ENCODE measurements around the gene FCRLA.
"Not testable (repeated sequence)": the region's sequence is repeated elsewhere in the genome, so short reads cannot be mapped to it uniquely, and the experiment has no call there.

The FCRLA gene

GRCh38 chr1:161725258-161725907, 18.4 kb downstream of the FCRLA start:
- H3K27me3 ChIP-seq (ENCODE audit: control insufficient read depth in 1 of 2, insufficient read depth in 2 of 2, low read length in 2 of 2); H3K9me3 ChIP-seq (ENCODE audit: control insufficient read depth in 2 of 2, low read length in 2 of 2); H3K36me3 ChIP-seq (ENCODE audit: control insufficient read depth in 2 of 2, insufficient read depth in 2 of 2, low read length in 2 of 2); H3K27ac ChIP-seq (ENCODE audit: low read length): not testable (repeated sequence)
- Histone ChIP-seq H3K4me3 (ENCODE audit: low read length in 2 of 2) (peak overlapping the region; percentile 83), H3K4me1 (ENCODE audit: control insufficient read depth, insufficient read depth, low read length) (peaks cover 18% of the 10 kb centered on the region), H3K9ac (ENCODE audit: low read length in 2 of 2) (peak overlapping the region in 1 of 2 donors; percentile 58)

GRCh38 chr1:161725908-161726472, 19.0 kb downstream of the FCRLA start:
- H3K4me1 ChIP-seq (ENCODE audit: control insufficient read depth, insufficient read depth, low read length): peaks cover 18% of the 10 kb centered on the region
- H3K4me3 ChIP-seq (ENCODE audit: low read length in 2 of 2): peak overlapping the region; percentile 83
- H3K9ac ChIP-seq (ENCODE audit: low read length in 2 of 2): peak overlapping the region; percentile 55 to 58
- no peaks in the 10 kb centered on the region for H3K9me3 ChIP-seq (ENCODE audit: control insufficient read depth in 2 of 2, low read length in 2 of 2)
- peak overlapping the region; percentile 46 for H3K27ac ChIP-seq (ENCODE audit: low read length)
- peaks cover 7 to 9% of the 10 kb centered on the region in 2 donors for H3K27me3 ChIP-seq (ENCODE audit: control insufficient read depth in 1 of 2, insufficient read depth in 2 of 2, low read length in 2 of 2)
- no peaks in the 10 kb centered on the region for H3K36me3 ChIP-seq (ENCODE audit: control insufficient read depth in 2 of 2, insufficient read depth in 2 of 2, low read length in 2 of 2)

- H3K9ac ChIP-seq (ENCODE audit: low read length in 2 of 2): peak overlapping the region; percentile 55 to 74
- H3K9me3 ChIP-seq (ENCODE audit: control insufficient read depth in 2 of 2, low read length in 2 of 2): no peaks in the 10 kb centered on the region
- peak overlapping the region; percentile 46 for H3K27ac ChIP-seq (ENCODE audit: low read length)
- H3K27me3 ChIP-seq (ENCODE audit: control insufficient read depth in 1 of 2, insufficient read depth in 2 of 2, low read length in 2 of 2): peaks cover 6 to 9% of the 10 kb centered on the region in 2 donors
- peaks cover 18% of the 10 kb centered on the region for H3K4me1 ChIP-seq (ENCODE audit: control insufficient read depth, insufficient read depth, low read length)
- H3K36me3 ChIP-seq (ENCODE audit: control insufficient read depth in 2 of 2, insufficient read depth in 2 of 2, low read length in 2 of 2): no peaks in the 10 kb centered on the region
- H3K4me3 ChIP-seq (ENCODE audit: low read length in 2 of 2): peak overlapping the region; percentile 83
These were observed 19.6 kb downstream of the FCRLA start for GRCh38 chr1:161726473-161727255.

GRCh38 chr1:161727256-161727924, 20.4 kb downstream of the FCRLA start:
- no peaks in the 10 kb centered on the region for H3K36me3 ChIP-seq (ENCODE audit: control insufficient read depth in 2 of 2, insufficient read depth in 2 of 2, low read length in 2 of 2)
- H3K27me3 ChIP-seq (ENCODE audit: control insufficient read depth in 1 of 2, insufficient read depth in 2 of 2, low read length in 2 of 2): peaks cover 2 to 9% of the 10 kb centered on the region in 2 donors
- peak overlapping the region; percentile 64 to 74 for H3K9ac ChIP-seq (ENCODE audit: low read length in 2 of 2)
- peak overlapping the region; percentile 83 for H3K4me3 ChIP-seq (ENCODE audit: low read length in 2 of 2)
- peaks cover 18% of the 10 kb centered on the region for H3K4me1 ChIP-seq (ENCODE audit: control insufficient read depth, insufficient read depth, low read length)
- no peaks in the 10 kb centered on the region for H3K9me3 ChIP-seq (ENCODE audit: control insufficient read depth in 2 of 2, low read length in 2 of 2)
- peak overlapping the region; percentile 64 for H3K27ac ChIP-seq (ENCODE audit: low read length)

- H3K36me3 ChIP-seq (ENCODE audit: control insufficient read depth in 2 of 2, insufficient read depth in 2 of 2, low read length in 2 of 2): no peaks in the 10 kb centered on the region
- H3K27ac ChIP-seq (ENCODE audit: low read length): no peak overlapping the region
- no peaks in the 10 kb centered on the region for H3K9me3 ChIP-seq (ENCODE audit: control insufficient read depth in 2 of 2, low read length in 2 of 2)
- no peak overlapping the region for H3K9ac ChIP-seq (ENCODE audit: low read length in 2 of 2)
- H3K27me3 ChIP-seq (ENCODE audit: control insufficient read depth in 1 of 2, insufficient read depth in 2 of 2, low read length in 2 of 2): peaks cover 0 to 9% of the 10 kb centered on the region in 2 donors
- H3K4me3 ChIP-seq (ENCODE audit: low read length in 2 of 2): no peak overlapping the region
- H3K4me1 ChIP-seq (ENCODE audit: control insufficient read depth, insufficient read depth, low read length): peaks cover 18% of the 10 kb centered on the region
These were observed 21.6 kb downstream of the FCRLA start for GRCh38 chr1:161728376-161729226.

- Histone ChIP-seq H3K4me3 (ENCODE audit: low read length in 2 of 2) (no peak overlapping the region), H3K9me3 (ENCODE audit: control insufficient read depth in 2 of 2, low read length in 2 of 2) (no peaks in the 10 kb centered on the region), H3K27ac (ENCODE audit: low read length) (no peak overlapping the region), H3K36me3 (ENCODE audit: control insufficient read depth in 2 of 2, insufficient read depth in 2 of 2, low read length in 2 of 2) (no peaks in the 10 kb centered on the region), H3K4me1 (ENCODE audit: control insufficient read depth, insufficient read depth, low read length) (peaks cover 18% of the 10 kb centered on the region), H3K9ac (ENCODE audit: low read length in 2 of 2) (no peak overlapping the region), H3K27me3 (ENCODE audit: control insufficient read depth in 1 of 2, insufficient read depth in 2 of 2, low read length in 2 of 2) (no peaks in the 10 kb centered on the region)
These were observed 23.1 kb downstream of the FCRLA start for GRCh38 chr1:161730050-161730564.

GRCh38 chr1:161731241-161731640, 24.2 kb downstream of the FCRLA start:
- peaks cover 0 to 3% of the 10 kb centered on the region in 2 donors for H3K27me3 ChIP-seq (ENCODE audit: control insufficient read depth in 1 of 2, insufficient read depth in 2 of 2, low read length in 2 of 2)
- no peak overlapping the region for H3K9ac ChIP-seq (ENCODE audit: low read length in 2 of 2)
- no peaks in the 10 kb centered on the region for H3K36me3 ChIP-seq (ENCODE audit: control insufficient read depth in 2 of 2, insufficient read depth in 2 of 2, low read length in 2 of 2)
- H3K4me3 ChIP-seq (ENCODE audit: low read length in 2 of 2): no peak overlapping the region
- no peak overlapping the region for H3K27ac ChIP-seq (ENCODE audit: low read length)
- H3K4me1 ChIP-seq (ENCODE audit: control insufficient read depth, insufficient read depth, low read length): peaks cover 8% of the 10 kb centered on the region
- H3K9me3 ChIP-seq (ENCODE audit: control insufficient read depth in 2 of 2, low read length in 2 of 2): no peaks in the 10 kb centered on the region

GRCh38 chr1:161731981-161732718, 25.1 kb downstream of the FCRLA start:
- Histone ChIP-seq H3K4me1 (ENCODE audit: control insufficient read depth, insufficient read depth, low read length) (peaks cover 6% of the 10 kb centered on the region), H3K27me3 (ENCODE audit: control insufficient read depth in 1 of 2, insufficient read depth in 2 of 2, low read length in 2 of 2) (peaks cover 0 to 5% of the 10 kb centered on the region in 2 donors)

GRCh38 chr1:161733526-161733925, 26.5 kb downstream of the FCRLA start:
- Histone ChIP-seq H3K27ac (ENCODE audit: low read length) (no peak overlapping the region), H3K27me3 (ENCODE audit: control insufficient read depth in 1 of 2, insufficient read depth in 2 of 2, low read length in 2 of 2) (peaks cover 0 to 5% of the 10 kb centered on the region in 2 donors), H3K9me3 (ENCODE audit: control insufficient read depth in 2 of 2, low read length in 2 of 2) (no peaks in the 10 kb centered on the region), H3K9ac (ENCODE audit: low read length in 2 of 2) (no peak overlapping the region), H3K4me1 (ENCODE audit: control insufficient read depth, insufficient read depth, low read length) (no peaks in the 10 kb centered on the region), H3K4me3 (ENCODE audit: low read length in 2 of 2) (no peak overlapping the region), H3K36me3 (ENCODE audit: control insufficient read depth in 2 of 2, insufficient read depth in 2 of 2, low read length in 2 of 2) (no peaks in the 10 kb centered on the region)

More at GRCh38 chr1:161731981-161732718, 25.1 kb downstream of the FCRLA start:
- Histone ChIP-seq H3K9me3 (ENCODE audit: control insufficient read depth in 2 of 2, low read length in 2 of 2) (no peaks in the 10 kb centered on the region), H3K36me3 (ENCODE audit: control insufficient read depth in 2 of 2, insufficient read depth in 2 of 2, low read length in 2 of 2) (no peaks in the 10 kb centered on the region), H3K27ac (ENCODE audit: low read length) (no peak overlapping the region), H3K4me3 (ENCODE audit: low read length in 2 of 2) (no peak overlapping the region), H3K9ac (ENCODE audit: low read length in 2 of 2) (no peak overlapping the region)

All from stomach smooth muscle (tissue), 2 donors.